Lower leg skin (tissue), 4 donors: ENCODE results near the gene SLC8A1. TPM values are rescaled to one million over a fixed set of nuclear protein-coding genes. Genes with fewer than 3 reads are reported as not detected.

Source experiments
- DNase-seq, 2 donors: peaks; one replicate each; pipeline ENCODE4 v3.0.0-alpha.2; 2019; ENCODE audit warnings: low spot score in 2 of 2
- H3K4me3 ChIP-seq: fragments of 200-600 bp; sonication (generic); 2 replicates; pipeline ENCODE4 v1.5.1; 2017; ENCODE audit warnings: mild to moderate bottlenecking, low read depth; ENCODE audit not compliant: poor library complexity, severe bottlenecking
- CTCF ChIP-seq, 3 donors: fragments of 450-650 bp; IDR thresholded peaks; one replicate each; pipeline ENCODE4 v1.5.1; 2016; ENCODE audit warnings: antibody characterized with exemption in 3 of 3, mild to moderate bottlenecking in 3 of 3, moderate library complexity in 2 of 3
- POLR2A ChIP-seq, 2 donors: fragments of 450-650 bp; IDR thresholded peaks; one replicate each; pipeline ENCODE4 v1.6.1; 2016 to 2017; ENCODE audit warnings: antibody characterized with exemption in 2 of 2, mild to moderate bottlenecking in 1 of 2, moderate library complexity in 1 of 2
- WGBS, 2 donors: methylation state at CpG; one replicate each; pipeline ENCODE4 v1.1.5; 2018; 5-methylcytosine and 5-hydroxymethylcytosine counted together
- intact Hi-C: fragments of 100-400 bp; cut with DNase I; formaldehyde crosslinking; loops from one replicate; pipeline ENCODE4 v1.15.0; 2023; ENCODE audit warnings: low total_unique reads
- total RNA-seq, 4 donors: library from RNA; depleted of rRNA; stranded (reverse); fragments of >200 nt; gene quantifications; one replicate each; pipeline ENCODE4 v1.1.0, GENCODE V29; 2016

The SLC8A1 gene
- total RNA-seq, 4 donors from 2014 or later, result 7.5 to 21.2 (median 13.0) TPM

DNA sequence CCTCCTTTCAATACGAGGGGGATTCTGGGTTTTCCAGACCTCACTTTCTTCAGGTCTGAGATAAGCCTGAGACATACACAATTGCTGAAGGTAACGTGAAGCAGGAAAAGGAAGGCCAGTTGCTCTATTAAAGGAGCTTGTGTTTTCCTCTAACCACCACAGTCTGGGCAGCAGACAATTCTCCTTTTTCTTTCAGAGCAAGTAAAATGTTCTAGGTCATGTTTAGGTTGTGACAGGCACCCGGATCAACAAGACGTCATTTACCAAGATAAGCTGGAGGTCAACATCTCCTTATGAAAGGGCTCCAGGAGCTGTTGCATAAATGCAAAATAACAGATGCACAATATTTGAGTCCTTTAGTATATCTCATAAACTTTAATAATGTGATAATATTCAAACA lies 148.1 kb downstream of the SLC8A1 start:
- no peak for DNase-seq
- intact Hi-C loops, result no loop called here
- TF ChIP-seq CTCF (IDR thresholded peaks at IDR 0.05), result no peak
- no peak for TF ChIP-seq POLR2A (IDR thresholded peaks at IDR 0.05)
- no peak overlapping the region for H3K4me3 ChIP-seq
- WGBS, 2 donors, result 78 to 79% methylated on average over 4 of the region's 4 CpGs

GRCh38 chr2:40302751-40303325 lies 149.1 kb downstream of the SLC8A1 start:
- 88 to 94% methylated on average over 2 of the region's 2 CpGs for WGBS, 2 donors
- intact Hi-C loops, result no loop called here
- no peak overlapping the region for H3K4me3 ChIP-seq
- TF ChIP-seq POLR2A (IDR thresholded peaks at IDR 0.05) (no peak), CTCF (IDR thresholded peaks at IDR 0.05) (no peak)
- DNase-seq, result no peak

- WGBS, 2 donors, result 56 to 64% methylated on average over 6 of the region's 6 CpGs
- H3K4me3 ChIP-seq, result no peak overlapping the region
- intact Hi-C loops, result no loop called here
- no peak for TF ChIP-seq CTCF (IDR thresholded peaks at IDR 0.05)
- no peak for TF ChIP-seq POLR2A (IDR thresholded peaks at IDR 0.05)
- DNase-seq, result no peak
Observed at GRCh38 chr2:40300391-40300790, 151.5 kb downstream of the SLC8A1 start.

- 61 to 68% methylated on average over 2 of the region's 2 CpGs for WGBS, 2 donors
- intact Hi-C loops, result no loop called here
- H3K4me3 ChIP-seq, result no peak overlapping the region
- DNase-seq, result no peak
- TF ChIP-seq CTCF (IDR thresholded peaks at IDR 0.05) (no peak), POLR2A (IDR thresholded peaks at IDR 0.05) (no peak)
Observed at GRCh38 chr2:40299781-40300180, 152.1 kb downstream of the SLC8A1 start.

- 67 to 73% methylated on average over 1 of the region's 1 CpG for WGBS, 2 donors
- no peak for DNase-seq
- TF ChIP-seq POLR2A (IDR thresholded peaks at IDR 0.05), result no peak
- TF ChIP-seq CTCF (IDR thresholded peaks at IDR 0.05), result no peak
- no peak overlapping the region for H3K4me3 ChIP-seq
- intact Hi-C loops, result no loop called here
Observed at GRCh38 chr2:40299173-40299572, 152.7 kb downstream of the SLC8A1 start.

DNA sequence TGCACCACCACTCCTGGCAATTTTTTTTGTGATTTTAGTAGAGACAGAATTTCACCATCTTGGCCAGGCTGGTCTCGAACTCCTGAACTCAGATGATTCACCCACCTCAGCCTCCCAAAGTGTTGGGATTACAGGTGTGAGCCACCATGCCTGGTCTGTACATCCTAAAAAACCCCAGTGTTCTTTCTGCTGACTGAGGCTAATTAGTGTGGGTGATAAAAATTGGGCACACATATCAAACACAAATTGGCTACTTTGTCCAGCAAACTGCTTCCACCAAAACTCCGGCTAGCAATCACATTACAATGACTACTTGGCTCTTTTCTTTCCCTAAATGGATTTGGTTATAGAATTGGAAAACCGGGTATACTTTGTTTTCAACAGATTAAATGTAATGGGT lies 153.9 kb downstream of the SLC8A1 start:
- WGBS, 2 donors, result 92 to 100% methylated on average over 3 of the region's 3 CpGs
- no peak for DNase-seq
- intact Hi-C loops, result no loop called here
- H3K4me3 ChIP-seq, result no peak overlapping the region
- TF ChIP-seq POLR2A (IDR thresholded peaks at IDR 0.05), result no peak
- no peak for TF ChIP-seq CTCF (IDR thresholded peaks at IDR 0.05)
